Stimulated activated CD8-positive, alpha-beta memory T cell treated with anti-CD3 and anti-CD28 coated beads, Interleukin-2, amount 100 ng/mL, for 48 hours (primary cell): ENCODE data around the gene FTO.

Experiments
- DNase-seq, 2 donors: peaks; one replicate each; pipeline ENCODE4 v3.0.0-alpha.2; 2020; ENCODE audit warnings: low read depth in 2 of 2

FTO gene

GRCh38 chr16:54156349-54156748 lies 452.4 kb downstream of the FTO start:
- DNase-seq: no peak

- no peak for DNase-seq
Measured at GRCh38 chr16:54158986-54159385, 455.0 kb downstream of the FTO start.

GRCh38 chr16:54159490-54160080 lies 455.6 kb downstream of the FTO start:
- DNase-seq: no peak

GRCh38 chr16:54160252-54160860 lies 456.4 kb downstream of the FTO start:
- no peak for DNase-seq

GRCh38 chr16:54160939-54161897 lies 457.3 kb downstream of the FTO start:
- DNase-seq: no peak

GRCh38 chr16:54163197-54163843 lies 459.4 kb downstream of the FTO start:
- no peak for DNase-seq

- no peak for DNase-seq
Measured at GRCh38 chr16:54164789-54165173, 460.8 kb downstream of the FTO start.

GRCh38 chr16:54165174-54165911 lies 461.4 kb downstream of the FTO start:
- no peak for DNase-seq

GRCh38 chr16:54165912-54166865 lies 462.2 kb downstream of the FTO start:
- no peak for DNase-seq

- no peak for DNase-seq
Measured at GRCh38 chr16:54169112-54169511, 465.2 kb downstream of the FTO start.

- DNase-seq: no peak
Measured at GRCh38 chr16:54171626-54172537, 467.9 kb downstream of the FTO start.

GRCh38 chr16:54173490-54173889 lies 469.5 kb downstream of the FTO start:
- no peak for DNase-seq

GRCh38 chr16:54174201-54174600 lies 470.2 kb downstream of the FTO start:
- DNase-seq: no peak

GRCh38 chr16:54174750-54175149 lies 470.8 kb downstream of the FTO start:
- DNase-seq: no peak

- no peak for DNase-seq
Measured at GRCh38 chr16:54175169-54175551, 471.2 kb downstream of the FTO start.

- no peak for DNase-seq
Measured at GRCh38 chr16:54175552-54176375, 471.8 kb downstream of the FTO start.

GRCh38 chr16:54176376-54176901 lies 472.5 kb downstream of the FTO start:
- no peak for DNase-seq
